GM12878 (cell line): ENCODE results near the gene TSC22D1. TPM values are rescaled to one million over a fixed set of nuclear protein-coding genes. Genes with fewer than 3 reads are reported as not detected.

Source experiments
- ATAC-seq: fragments of 200-7000 bp; cut with Tn5 transposase; 3 replicates; pipeline ENCODE4 v1.9.1; 2020; ENCODE audit warnings: mild to moderate bottlenecking, moderate library complexity
- BruUV-seq: library from RNA; stranded (reverse); fragments of 400-500 nt; replicated peaks from 2 replicates; lab custom pipeline; 2021; lab: Mats Ljungman, UMichigan
- CTCF ChIA-PET: fragments of 300-600 bp; sonication (Branson Sonifier 250); formaldehyde crosslinking; extraction: SDS; loops from one replicate; lab custom pipeline; 2021; ENCODE audit warnings: inconsistent platforms; lab: Yijun Ruan, JAX
- POLR2A ChIA-PET: fragments of 350-600 bp; formaldehyde crosslinking; extraction: SDS; loops from one replicate; lab custom pipeline; 2021; ENCODE audit warnings: inconsistent platforms; lab: Charles Lee
- RAD21 ChIA-PET: fragments of 300-600 bp; sonication (Branson Sonifier 250); formaldehyde crosslinking; loops from one replicate; lab custom pipeline; 2023; ENCODE audit warnings: antibody characterized with exemption; ENCODE audit not compliant: unreplicated experiment; lab: Charles Lee
- SMC1A ChIA-PET: fragments of 300-600 bp; sonication (Branson Sonifier 250); formaldehyde crosslinking; loops from one replicate; lab custom pipeline; 2023; ENCODE audit not compliant: unreplicated experiment, uncharacterized antibody; lab: Charles Lee
- DNase-seq: peaks from one replicate; pipeline ENCODE4 v3.0.0-alpha.2; 2011; ENCODE audit warnings: low read depth, low spot score
- FAIRE-seq: peaks from 3 replicates; lab custom pipeline; 2011; peaks lifted over from hg19 to GRCh38; lab: Jason Lieb, UNC
- H2AFZ ChIP-seq: 2 replicates; pipeline ENCODE4 v1.6.0; 2011; ENCODE audit warnings: low read depth, low read length, control low read depth; ENCODE audit not compliant: control insufficient read depth
- H3K27ac ChIP-seq: 2 replicates; pipeline ENCODE4 v1.5.1; 2011; ENCODE audit warnings: control low read depth; ENCODE audit not compliant: control insufficient read depth, insufficient read depth
- H3K27me3 ChIP-seq, 2 experiments: replicated peaks in 1 of 2; 2 replicates each; pipeline versions ENCODE4 v1.6.0 to v1.6.1; 2011; ENCODE audit warnings: low read length in 1 of 2; ENCODE audit not compliant: control insufficient read depth in 2 of 2, insufficient read depth in 2 of 2
- H3K36me3 ChIP-seq, 2 experiments: 2 replicates each; pipeline ENCODE4 v1.5.1; 2011; ENCODE audit warnings: low read length in 1 of 2; ENCODE audit not compliant: control insufficient read depth in 2 of 2, insufficient read depth in 2 of 2
- H3K4me1 ChIP-seq: 2 replicates; pipeline ENCODE4 v1.6.1; 2011; ENCODE audit warnings: mild to moderate bottlenecking, low read length, moderate library complexity, mixed read lengths; ENCODE audit not compliant: control insufficient read depth, insufficient read depth
- H3K4me2 ChIP-seq: 2 replicates; pipeline ENCODE4 v1.6.0; 2011; ENCODE audit warnings: control low read depth; ENCODE audit not compliant: control insufficient read depth, insufficient read depth
- H3K4me3 ChIP-seq: fragments of 200-600 bp; sonication (generic); 2 replicates; pipeline ENCODE4 v1.5.1; 2016
- H3K79me2 ChIP-seq: 2 replicates; pipeline ENCODE4 v1.6.0; 2011; ENCODE audit warnings: low read length; ENCODE audit not compliant: control insufficient read depth, insufficient read depth
- H3K9ac ChIP-seq: 2 replicates; pipeline ENCODE4 v1.8.0; 2011; ENCODE audit warnings: low read length, control low read depth, mixed read lengths; ENCODE audit not compliant: control insufficient read depth, insufficient read depth
- H3K9me3 ChIP-seq: replicated peaks from 3 replicates; pipeline ENCODE4 v1.5.1; 2011; ENCODE audit warnings: mild to moderate bottlenecking, low read length; ENCODE audit not compliant: control insufficient read depth, insufficient read depth
- H4K20me1 ChIP-seq: 2 replicates; pipeline ENCODE4 v1.6.0; 2011; ENCODE audit not compliant: control insufficient read depth, insufficient read depth
- CBX3 ChIP-seq: fragments of 200-600 bp; sonication (generic); IDR thresholded peaks from 2 replicates; pipeline ENCODE4 v1.6.1; 2016; ENCODE audit warnings: low read depth, borderline replicate concordance
- CEBPB ChIP-seq, 2 experiments: fragments of 150-350 bp in 1 of 2; IDR thresholded peaks; 2 replicates each; pipeline ENCODE4 v1.6.1; 2012 to 2014; ENCODE audit warnings: low read depth in 2 of 2, low read length in 2 of 2, borderline replicate concordance in 1 of 2, inconsistent platforms in 1 of 2
- GABPA ChIP-seq: IDR thresholded peaks from 2 replicates; pipeline ENCODE4 v1.6.1; 2014; ENCODE audit warnings: antibody characterized with exemption, low read depth, mild to moderate bottlenecking, inconsistent platforms
- HDAC6 ChIP-seq: fragments of 200-600 bp; sonication (generic); IDR thresholded peaks from one replicate; pipeline ENCODE4 v1.8.0; 2017; ENCODE audit warnings: antibody characterized with exemption; ENCODE audit not compliant: unreplicated experiment
- MYC ChIP-seq: IDR thresholded peaks from 2 replicates; pipeline ENCODE4 v1.6.1; 2011; ENCODE audit warnings: mild to moderate bottlenecking, low read length, moderate library complexity, inconsistent platforms; ENCODE audit not compliant: insufficient read depth, insufficient replicate concordance, insufficient read length, severe bottlenecking
- NFIC ChIP-seq: IDR thresholded peaks from 2 replicates; pipeline ENCODE4 v1.6.1; 2012; ENCODE audit warnings: low read depth, mild to moderate bottlenecking, inconsistent platforms, low read length, moderate library complexity
- PAX8 ChIP-seq: fragments of 450-650 bp; IDR thresholded peaks from 2 replicates; pipeline ENCODE4 v1.6.1; 2017; ENCODE audit warnings: mild to moderate bottlenecking, moderate library complexity
- TCF7 ChIP-seq: IDR thresholded peaks from 2 replicates; pipeline ENCODE4 v1.6.1; 2014; ENCODE audit warnings: antibody characterized with exemption, borderline replicate concordance
- USF2 ChIP-seq: IDR thresholded peaks from 2 replicates; pipeline ENCODE4 v1.6.1; 2011; ENCODE audit warnings: low read depth, low read length, improper control_type of control experiment, borderline replicate concordance
- ZBTB11 ChIP-seq: fragments of 450-650 bp; formaldehyde crosslinking; IDR thresholded peaks from 2 replicates; pipeline ENCODE4 v1.5.0; 2022; ENCODE audit warnings: mild to moderate bottlenecking, missing genetic modification characterization
- ZBTB33 ChIP-seq: fragments of 450-650 bp; IDR thresholded peaks from 2 replicates; pipeline ENCODE4 v1.6.1; 2017; ENCODE audit warnings: mild to moderate bottlenecking
- WGBS: methylation state at CpG from one replicate; pipeline ENCODE4 v1.1.6; 2016; ENCODE audit warnings: low lambda C conversion rate; ENCODE audit not compliant: insufficient replicate concordance, insufficient coverage; ENCODE audit errors: missing lambda C conversion rate; 5-methylcytosine and 5-hydroxymethylcytosine counted together
- in situ Hi-C: fragments of 300-500 bp; cut with MboI; formaldehyde crosslinking; loops from 9 replicates; pipeline ENCODE4 v1.14.3; 2018; ENCODE audit warnings: mixed read lengths
- intact Hi-C: fragments of 100-400 bp; cut with micrococcal nuclease; formaldehyde crosslinking; loops from one replicate; pipeline ENCODE4 v1.14.2; 2022; ENCODE audit not compliant: unreplicated experiment
- polyA plus RNA-seq, 11 experiments: library from polyadenylated mRNA; depleted of rRNA in 4 of 11; unstranded in 6 of 11; stranded (reverse) in 5 of 11; fragments of >200 nt; fragmentation: Nextera tagmentation in 4 of 11; fragmentation: Illumina TruSeq in 1 of 11; extraction: Ambion mirVana in 4 of 11; extraction: Trizol in 1 of 11; gene quantifications; 1 replicate in 1 of 11; 2 replicates in 10 of 11; pipeline versions ENCODE4 v1.2.1 to v1.2.3, GENCODE V29; 2011 to 2016; ENCODE audit warnings: inconsistent platforms in 2 of 11, missing spikeins in 2 of 11, low read depth in 1 of 11
- total RNA-seq, 4 experiments: library from RNA; depleted of rRNA in 3 of 4; stranded (reverse); fragments of >200 nt in 3 of 4; fragmentation: Illumina TruSeq in 1 of 4; extraction: Trizol in 1 of 4; gene quantifications; 2 replicates each; pipeline versions ENCODE4 v1.2.1 to v1.2.3, GENCODE V29; 2013 to 2021

The TSC22D1 gene
- total and polyA plus RNA-seq, 10 of the 15 experiments (the other 5 are each of a cell fraction or from before 2014, with no cell fraction given): 0.37 to 15.7 (median 7.5) TPM

- no peak for TF ChIP-seq ZBTB11 (CRISPR knock-in tag)
- TF ChIP-seq PAX8: no peak
- TF ChIP-seq NFIC: no peak
- no peak for TF ChIP-seq MYC
- TF ChIP-seq HDAC6: no peak
- TF ChIP-seq, all 136 proteins: peak for 0
Observed at GRCh38 chr13:44546164-44546563, 30.0 kb downstream of the TSC22D1 start (continued).

GRCh38 chr13:44543369-44543768 lies 32.8 kb downstream of the TSC22D1 start:
- no peak for FAIRE-seq
- CTCF ChIA-PET: no interaction called here

More at GRCh38 chr13:44543369-44543768, 32.8 kb downstream of the TSC22D1 start:
- Histone ChIP-seq H2AFZ (no peak overlapping the region), H3K4me3 (no peak overlapping the region), H4K20me1 (no peaks in the 10 kb centered on the region), H3K4me2 (no peak overlapping the region), H3K79me2 (no peaks in the 10 kb centered on the region), H3K9ac (no peak overlapping the region), H3K27me3 (no peaks in the 10 kb centered on the region), H3K9me3 (no peaks in the 10 kb centered on the region), H3K27ac (no peak overlapping the region), H3K4me1 (no peaks in the 10 kb centered on the region), H3K36me3 (no peaks in the 10 kb centered on the region)
- ChIA-PET POLR2A (no interaction called here), SMC1A (no interaction called here), RAD21 (no interaction called here)
- 58% methylated on average over 3 of the region's 3 CpGs for WGBS
- ATAC-seq (no peak), DNase-seq (no peak)
- TF ChIP-seq CEBPB (IDR thresholded peaks at IDR 0.05; ENCODE audit: borderline replicate concordance in 1 of 2, low read depth in 2 of 2, low read length in 2 of 2) (no peak), ZBTB33 (no peak), CBX3 (no peak), GABPA (no peak), USF2 (no peak), TCF7 (no peak)
- no TSS peak for BruUV-seq
- in situ Hi-C loops (no loop called here), intact Hi-C loops (no loop called here)
